Keratinocyte (primary cell): ENCODE data around the gene DPH2.

Experiments
- EZH2 ChIP-seq: IDR thresholded peaks from one replicate; pipeline ENCODE4 v1.6.1; 2012; ENCODE audit warnings: inconsistent platforms, mild to moderate bottlenecking, low read length, moderate library complexity
- TF ChIP-seq, protein P1 (sequence below), 3 experiments: IDR thresholded peaks in 1 of 3; conservative IDR thresholded peaks in 1 of 3; optimal IDR thresholded peaks in 1 of 3; 2 replicates in 2 of 3; 3 replicates in 1 of 3; pipeline versions ENCODE3 to v1.5.1; 2011; ENCODE audit warnings: low read length in 3 of 3, mild to moderate bottlenecking in 3 of 3, moderate library complexity in 2 of 3, control low read depth in 1 of 3, inconsistent platforms in 1 of 3; ENCODE audit not compliant: insufficient read depth in 2 of 3; ENCODE audit errors: extremely low read depth in 1 of 3

DNA sequence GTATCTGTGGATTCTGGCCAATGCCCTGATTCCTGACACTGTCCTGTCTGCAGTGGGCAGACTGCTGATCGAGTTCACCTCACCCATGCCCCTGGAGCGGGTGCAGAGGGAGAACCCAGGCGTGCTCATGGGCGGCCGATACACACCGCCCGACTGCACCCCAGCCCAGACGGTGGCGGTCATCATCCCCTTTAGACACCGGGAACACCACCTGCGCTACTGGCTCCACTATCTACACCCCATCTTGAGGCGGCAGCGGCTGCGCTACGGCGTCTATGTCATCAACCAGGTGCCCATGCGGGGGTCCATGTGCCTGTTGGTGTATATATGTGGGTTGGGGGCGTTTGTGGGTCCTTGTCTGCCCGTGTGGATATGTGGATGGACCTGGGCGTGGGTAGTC is 11.8 kb downstream of the DPH2 start:
- TF ChIP-seq, protein P1, sequence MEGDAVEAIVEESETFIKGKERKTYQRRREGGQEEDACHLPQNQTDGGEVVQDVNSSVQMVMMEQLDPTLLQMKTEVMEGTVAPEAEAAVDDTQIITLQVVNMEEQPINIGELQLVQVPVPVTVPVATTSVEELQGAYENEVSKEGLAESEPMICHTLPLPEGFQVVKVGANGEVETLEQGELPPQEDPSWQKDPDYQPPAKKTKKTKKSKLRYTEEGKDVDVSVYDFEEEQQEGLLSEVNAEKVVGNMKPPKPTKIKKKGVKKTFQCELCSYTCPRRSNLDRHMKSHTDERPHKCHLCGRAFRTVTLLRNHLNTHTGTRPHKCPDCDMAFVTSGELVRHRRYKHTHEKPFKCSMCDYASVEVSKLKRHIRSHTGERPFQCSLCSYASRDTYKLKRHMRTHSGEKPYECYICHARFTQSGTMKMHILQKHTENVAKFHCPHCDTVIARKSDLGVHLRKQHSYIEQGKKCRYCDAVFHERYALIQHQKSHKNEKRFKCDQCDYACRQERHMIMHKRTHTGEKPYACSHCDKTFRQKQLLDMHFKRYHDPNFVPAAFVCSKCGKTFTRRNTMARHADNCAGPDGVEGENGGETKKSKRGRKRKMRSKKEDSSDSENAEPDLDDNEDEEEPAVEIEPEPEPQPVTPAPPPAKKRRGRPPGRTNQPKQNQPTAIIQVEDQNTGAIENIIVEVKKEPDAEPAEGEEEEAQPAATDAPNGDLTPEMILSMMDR (optimal IDR thresholded peaks at IDR 0.05 in 1 of 3, IDR thresholded peaks at IDR 0.05 in 1 of 3, conservative IDR thresholded peaks at IDR 0.05 in 1 of 3; ENCODE audit: extremely low read depth in 1 of 3, insufficient read depth in 2 of 3, low read length in 3 of 3), result no peak
- TF ChIP-seq EZH2, result no peak
